Stimulated activated CD4-positive, alpha-beta T cell treated with anti-CD3 and anti-CD28 coated beads, Interleukin-4, amount 100 ng/mL, for 24 hours (primary cell): ENCODE results near the gene BEND4.
"Not testable (repeated sequence)": the region's sequence is repeated elsewhere in the genome, so short reads cannot be mapped to it uniquely, and the experiment has no call there.

ENCODE experiments used
- DNase-seq: peaks from one replicate; pipeline ENCODE4 v3.0.0-alpha.2; 2020

The BEND4 gene

DNA sequence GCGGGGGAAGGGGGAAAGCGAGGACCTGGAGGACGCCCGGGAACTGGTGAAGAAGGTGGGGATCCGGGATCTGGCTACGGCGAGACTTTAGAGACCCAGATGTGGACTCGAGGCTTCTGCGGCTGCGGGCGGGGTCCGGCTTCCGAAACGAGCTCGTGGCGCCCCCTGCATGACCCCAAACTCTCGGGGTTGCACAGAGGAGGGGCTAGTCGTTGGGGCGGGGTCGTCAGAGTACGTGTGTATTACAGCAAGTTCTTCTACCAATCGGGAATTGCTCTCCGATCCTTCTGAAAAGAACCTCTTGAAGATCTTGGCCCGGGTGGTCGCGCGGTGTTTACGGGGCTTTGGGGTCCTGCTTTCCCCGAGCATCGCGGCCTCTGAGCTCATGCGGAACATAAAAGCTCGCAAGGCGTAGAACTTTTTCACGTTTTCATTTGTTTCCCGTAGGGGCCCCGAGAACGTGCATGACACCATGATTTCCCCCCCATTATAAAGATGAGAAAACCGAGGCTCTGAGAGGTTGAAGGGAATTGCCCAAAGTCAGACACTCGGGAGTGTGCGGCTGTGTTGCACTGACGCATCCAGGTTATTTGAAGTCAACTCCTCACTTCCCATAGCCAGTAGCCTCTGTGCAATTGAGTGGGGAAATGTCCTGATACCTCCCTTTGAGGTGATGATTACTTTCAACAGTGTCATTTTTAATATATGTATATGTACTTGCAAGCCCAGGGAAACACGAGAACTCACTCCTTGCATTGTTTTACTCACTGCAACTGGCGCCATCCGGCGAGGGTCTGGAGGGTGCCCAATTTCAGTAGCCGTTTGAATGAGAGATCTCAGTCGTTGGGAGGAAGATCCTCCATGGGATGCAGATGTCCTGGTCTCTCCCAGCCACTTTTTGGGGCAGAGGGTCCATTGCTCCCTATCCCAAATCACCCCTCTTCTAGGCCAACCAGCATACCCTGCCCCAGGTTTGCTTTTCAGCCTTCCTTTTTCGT lies at the start of gene BEND4:
TSS of gene BEND4 (minus strand) at position 149 of the 998 bp plus-strand sequence. CDS start 512 bp downstream, outside the sequence.
- DNase-seq = no peak

DNA sequence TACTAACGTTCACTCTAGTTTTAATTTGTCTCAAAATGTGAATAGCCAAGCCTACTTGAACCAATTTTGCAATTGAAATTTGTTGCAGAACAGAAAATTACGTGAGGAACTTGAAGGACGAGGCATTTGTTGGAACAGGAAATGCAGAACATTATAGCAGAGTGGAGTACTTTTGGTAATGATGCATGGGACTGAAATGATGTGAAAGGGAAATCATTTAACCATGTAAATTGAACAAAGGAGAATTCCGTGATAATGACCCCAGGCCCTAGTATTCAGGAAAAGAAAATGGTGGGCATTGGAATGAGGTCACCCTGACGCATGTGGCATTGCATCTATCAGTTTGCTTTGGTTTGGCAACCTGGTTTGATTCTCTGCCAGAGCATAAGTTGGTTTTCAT lies 44.9 kb upstream of the BEND4 start:
- no peak for DNase-seq

DNA sequence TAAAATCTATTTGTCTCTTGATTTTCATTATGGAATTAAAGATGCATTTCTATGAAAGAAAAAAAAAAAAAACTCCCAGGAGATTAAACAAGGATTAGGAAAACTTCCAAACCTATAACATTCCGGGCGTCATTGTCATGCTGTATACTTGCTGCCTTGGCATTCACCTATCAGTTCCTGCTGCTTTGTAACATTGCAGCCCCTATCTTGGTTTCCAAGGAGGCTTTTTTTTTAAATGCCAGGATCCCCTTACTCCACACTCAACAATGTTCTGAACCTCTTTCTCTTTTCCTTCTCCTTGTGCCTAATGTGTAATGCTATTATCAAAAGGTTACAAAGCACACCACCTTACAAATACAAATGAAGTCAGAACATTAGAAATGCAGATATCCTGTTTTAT lies 20.5 kb upstream of the BEND4 start:
- no peak for DNase-seq

DNA sequence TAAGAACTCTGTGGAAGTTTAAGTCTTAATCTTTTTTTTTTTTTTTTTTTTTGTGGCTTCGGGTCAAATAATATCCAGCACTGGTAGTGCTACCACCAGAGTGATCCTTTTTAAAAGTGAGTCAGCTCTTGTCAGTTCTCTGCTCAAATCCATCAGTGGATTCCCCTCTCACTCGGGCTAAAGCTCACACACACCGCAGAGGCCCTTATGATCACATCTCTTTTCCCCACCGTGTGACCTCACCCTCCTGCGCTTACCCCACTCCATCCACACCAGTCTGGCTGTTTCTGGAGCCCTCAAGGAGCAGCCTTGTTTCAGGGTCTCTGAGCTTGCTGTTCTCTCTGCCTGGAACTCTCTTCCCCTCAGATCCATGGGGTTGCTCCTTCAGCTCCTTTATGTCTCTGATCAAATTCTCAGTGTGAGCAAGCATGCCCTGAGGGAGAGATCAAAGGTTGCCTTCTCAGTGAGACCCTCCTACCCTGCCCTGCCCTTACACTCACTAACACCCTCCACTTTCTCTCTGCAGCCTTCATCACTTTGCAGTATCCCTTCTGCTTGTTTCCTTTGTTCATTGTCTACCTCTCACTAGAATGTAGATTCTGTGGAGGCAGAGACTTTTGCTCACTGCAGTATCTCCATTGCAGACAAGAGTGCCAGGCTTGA lies 19.8 kb upstream of the BEND4 start:
- DNase-seq = no peak

DNA sequence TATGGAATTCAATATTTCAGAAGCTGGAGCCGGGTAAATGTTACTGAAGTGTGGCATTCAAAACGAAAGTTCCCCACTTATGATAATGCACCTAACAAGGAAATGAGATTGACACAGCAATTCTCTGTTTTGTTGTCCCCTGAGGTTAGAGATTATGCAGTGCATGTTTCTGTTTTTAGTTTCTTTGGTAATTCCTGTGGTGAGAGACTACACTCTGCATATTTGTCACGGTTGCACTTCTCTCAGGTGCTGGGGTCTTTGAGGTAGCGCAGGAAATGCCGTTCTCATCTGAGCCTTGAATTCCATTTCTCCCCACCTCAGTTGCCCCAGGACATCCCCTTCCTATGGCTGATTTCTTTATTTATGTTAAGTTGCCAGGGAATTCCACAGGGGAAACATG lies 15.3 kb upstream of the BEND4 start:
- no peak for DNase-seq

DNA sequence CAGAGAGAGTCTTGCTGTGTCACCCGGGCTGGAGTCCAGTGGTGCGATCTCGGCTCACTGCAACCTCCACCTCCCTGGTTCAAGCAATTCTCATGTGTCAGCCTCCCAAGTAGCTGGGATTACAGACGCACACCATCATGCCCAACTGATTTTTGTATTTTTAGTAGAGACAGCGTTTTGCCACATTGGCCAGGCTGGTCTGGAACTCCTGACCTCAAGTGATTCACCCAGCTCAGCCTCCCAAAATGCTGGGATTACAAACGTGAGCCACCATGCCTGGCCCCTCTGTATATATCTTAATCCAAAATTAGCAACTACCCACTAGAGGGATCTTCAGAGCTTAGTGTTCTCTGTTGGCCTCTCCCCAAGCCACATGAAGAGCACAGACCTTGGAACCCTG lies 13.7 kb upstream of the BEND4 start:
- not testable (repeated sequence) for DNase-seq

DNA sequence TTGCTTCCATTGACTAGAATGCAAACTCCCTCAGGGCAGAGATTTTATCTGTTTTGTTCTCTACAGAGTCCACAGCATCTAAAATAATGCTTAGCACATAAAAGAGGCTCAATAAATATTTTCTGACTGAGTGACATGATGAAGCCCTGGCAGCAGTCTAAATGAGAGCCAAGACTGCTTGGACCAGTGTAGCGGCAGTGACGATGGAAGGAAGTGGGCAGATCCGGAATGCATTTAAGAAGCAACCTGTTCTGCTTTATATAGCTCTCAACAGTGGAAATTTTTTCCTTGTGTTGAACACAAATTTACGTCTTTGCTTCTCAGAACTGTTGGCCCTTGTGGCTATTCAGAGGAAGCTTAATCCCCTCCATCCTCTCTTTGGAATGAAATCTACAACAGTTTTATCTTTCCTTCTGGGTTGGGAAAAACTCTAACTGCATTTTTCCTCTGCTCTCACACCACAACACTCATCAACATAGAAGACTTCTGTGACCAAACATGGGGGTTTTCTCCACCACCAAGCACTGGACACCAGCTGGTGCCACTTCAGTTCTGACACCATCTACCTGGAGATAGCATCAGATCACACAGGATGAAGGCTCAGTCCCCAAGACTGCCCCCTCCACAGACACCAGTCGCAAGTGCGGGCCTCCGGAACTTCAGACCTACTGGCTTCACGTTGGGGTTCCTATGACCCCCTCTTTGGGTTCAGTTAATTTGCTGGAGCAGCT lies 7.0 kb upstream of the BEND4 start:
- no peak for DNase-seq

DNA sequence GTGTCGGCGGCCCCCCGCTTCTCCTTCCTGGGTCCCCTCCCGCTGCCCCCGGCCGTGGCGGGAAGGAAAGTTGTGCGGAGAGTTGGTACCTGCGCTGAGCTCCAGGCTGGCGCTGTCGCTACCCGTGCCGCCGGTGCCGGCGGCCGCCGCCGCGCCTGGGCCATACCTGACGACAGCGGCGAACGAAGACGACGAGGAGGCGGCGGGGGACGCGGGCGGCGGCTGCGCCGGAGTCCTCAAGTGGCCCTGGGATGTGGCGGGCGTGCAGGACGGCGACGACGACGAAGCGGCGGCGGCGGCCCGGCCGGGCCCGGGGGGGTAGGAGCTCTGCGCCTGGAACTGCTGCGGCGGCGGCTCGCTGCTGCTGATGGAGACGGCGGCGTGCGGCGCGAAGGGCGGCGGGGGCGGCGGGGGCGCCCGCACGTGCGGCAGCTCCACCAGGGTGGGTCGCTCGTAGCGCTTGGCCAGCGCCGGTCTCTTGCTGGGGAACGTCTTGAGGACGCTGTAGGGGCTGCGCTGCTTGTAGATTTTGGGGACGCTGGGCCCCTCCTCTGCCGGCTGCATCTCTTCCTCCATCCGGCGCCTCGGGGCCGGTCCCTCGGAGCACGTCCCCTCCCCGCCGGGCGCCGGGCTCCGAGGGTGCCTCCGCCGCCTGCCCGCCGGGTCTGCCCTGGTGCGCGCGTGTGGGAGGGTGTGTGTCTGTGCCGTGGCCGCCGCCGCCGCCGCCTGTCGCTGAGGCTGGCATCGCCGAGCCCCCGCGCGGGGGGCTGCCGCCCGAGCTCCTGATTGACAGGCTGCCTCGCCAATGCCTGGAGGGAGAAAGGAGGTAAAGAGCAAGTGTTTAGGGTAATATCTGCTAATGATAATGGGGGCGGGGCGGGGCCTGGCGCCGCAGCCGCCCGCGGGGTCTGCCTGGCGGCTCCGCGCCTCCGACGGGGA lies 618 bp downstream of the BEND4 start:
- peak; percentile 9 for DNase-seq

DNA sequence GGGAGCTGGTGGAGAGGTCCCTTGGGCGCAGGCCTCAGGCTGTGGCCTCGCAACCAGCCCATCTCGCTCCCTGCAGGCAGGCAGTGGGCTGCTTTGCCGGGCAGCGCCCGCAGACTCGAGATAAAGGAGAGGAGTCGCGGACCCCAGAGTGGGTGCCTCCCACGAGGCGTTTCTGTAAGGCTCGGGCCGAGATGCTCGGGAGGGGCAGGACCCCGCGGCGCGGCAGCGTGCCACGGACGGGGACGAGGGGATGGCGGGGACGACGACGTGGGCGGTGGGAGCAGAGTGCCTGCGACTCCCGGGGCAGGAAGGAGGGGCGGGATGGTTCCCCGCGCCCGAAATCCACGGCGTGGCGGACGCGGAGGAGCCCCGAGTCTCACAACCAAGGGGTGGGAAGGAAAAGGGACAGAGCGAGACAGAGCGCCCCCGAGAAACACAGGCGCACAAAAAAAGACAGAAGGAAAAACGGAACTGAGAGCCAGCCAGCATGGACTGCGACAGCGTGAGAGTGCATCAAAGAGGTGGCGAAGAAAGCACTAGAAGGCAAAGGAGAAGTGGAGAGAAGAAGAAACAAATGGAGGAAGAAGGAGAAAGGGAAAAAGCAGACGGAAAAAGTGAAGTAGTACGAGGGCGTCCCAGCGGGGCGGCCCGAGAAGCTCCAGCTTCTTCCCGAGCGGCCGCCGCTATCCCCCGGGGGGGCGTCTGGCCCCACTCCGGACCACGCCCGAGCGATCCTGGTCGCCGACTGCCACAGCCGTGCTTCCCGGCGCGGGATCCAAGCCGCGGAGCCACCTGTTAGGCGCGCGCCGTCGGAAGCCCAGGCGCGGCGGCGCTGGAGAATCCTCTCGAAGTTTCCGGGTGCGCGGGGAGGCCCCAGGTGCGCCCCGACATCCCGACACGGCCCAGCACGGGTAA lies 1.5 kb downstream of the BEND4 start:
- DNase-seq = no peak

DNA sequence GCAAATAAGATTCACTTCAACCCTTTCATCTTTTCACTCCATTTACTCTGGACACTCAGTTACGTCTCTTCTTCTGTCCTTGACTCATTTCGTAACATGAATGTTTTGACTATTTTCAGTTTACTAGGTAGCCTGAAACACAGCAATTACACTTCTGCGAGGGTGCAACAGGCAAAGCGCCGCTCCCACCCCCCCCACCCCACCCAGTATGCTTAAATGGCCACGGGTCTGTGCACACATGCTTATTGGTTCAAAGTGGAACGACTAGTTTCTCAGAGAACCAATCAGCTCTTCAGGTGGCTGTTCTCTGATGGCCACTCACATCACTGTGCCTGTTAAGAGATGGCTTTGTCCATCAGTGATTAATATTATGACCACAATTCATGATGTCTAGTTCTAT lies 3.5 kb downstream of the BEND4 start:
- no peak for DNase-seq

DNA sequence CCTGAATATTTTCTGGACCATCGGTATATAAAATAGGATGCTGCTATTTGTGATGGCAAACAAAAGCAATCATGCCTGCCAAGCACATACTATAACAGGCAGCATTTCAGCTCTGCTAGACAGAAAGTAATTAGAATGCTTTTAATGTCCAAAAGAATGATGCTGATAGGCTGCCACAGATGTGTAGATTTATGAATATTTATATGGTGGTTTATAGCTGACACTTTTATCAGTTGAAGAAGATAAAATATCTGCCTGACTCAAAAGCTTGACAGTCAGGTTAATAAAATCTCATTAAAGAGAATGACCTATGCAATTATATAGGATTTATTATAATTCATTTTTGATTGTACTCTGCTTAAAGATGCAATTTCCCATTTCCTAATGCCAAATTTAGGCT lies 4.0 kb downstream of the BEND4 start:
- DNase-seq = no peak

DNA sequence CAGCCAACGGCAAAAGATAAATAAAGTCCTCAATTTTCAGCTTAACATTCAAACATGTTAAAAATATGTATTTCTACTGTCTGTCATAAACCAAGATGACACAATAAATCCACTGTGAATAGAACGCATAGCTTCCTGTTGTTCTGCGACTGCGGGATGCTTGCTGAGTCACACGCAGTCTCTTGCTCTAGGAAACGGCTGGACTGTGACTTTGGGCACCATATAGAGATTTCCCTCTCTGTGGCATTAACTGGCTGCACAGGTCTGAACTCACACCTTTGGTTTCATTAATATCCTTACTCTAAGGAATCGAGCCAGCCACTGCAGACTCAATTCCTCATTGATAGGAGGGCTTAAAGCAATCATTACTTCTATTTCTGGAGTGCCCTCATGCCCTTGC lies 8.4 kb downstream of the BEND4 start:
- DNase-seq = no peak

DNA sequence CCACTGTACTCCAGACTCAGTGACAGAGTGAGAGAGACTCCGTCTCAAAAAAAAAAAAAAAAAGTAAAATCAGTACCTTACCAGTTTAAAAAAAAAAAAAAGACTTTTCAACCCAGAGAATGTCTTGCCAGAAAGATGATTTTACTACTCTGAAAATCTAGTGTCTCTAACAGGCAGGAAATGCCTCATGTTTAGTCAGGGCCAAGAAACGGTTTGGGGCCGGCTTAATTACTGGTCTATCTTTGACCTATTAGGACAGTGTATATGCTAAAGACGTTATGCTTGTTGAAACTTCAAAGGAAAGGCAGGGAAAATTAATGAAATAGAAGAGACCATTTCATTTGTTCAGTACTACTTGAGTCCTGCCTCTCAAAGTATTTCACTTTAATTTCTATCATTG lies 9.9 kb downstream of the BEND4 start:
- DNase-seq = no peak

DNA sequence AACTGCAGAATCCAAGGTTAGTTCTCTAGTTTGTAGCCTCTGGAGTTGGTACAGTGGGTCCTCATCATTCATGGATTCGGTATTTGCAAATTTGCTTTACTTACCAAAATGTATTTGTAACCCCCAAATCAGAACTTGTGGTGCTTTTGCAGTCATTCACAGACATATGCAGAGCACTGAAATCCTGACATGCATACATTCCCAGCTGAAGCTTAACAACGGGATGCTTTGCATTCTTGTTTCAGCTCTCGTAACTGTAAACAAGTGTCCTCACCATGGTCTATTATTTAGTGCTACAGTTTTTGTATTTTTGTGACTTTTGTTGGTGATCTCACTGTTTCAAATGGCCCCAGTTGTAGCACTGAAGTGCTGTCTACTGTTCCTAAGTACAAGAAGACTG lies 16.1 kb downstream of the BEND4 start:
- DNase-seq = no peak

DNA sequence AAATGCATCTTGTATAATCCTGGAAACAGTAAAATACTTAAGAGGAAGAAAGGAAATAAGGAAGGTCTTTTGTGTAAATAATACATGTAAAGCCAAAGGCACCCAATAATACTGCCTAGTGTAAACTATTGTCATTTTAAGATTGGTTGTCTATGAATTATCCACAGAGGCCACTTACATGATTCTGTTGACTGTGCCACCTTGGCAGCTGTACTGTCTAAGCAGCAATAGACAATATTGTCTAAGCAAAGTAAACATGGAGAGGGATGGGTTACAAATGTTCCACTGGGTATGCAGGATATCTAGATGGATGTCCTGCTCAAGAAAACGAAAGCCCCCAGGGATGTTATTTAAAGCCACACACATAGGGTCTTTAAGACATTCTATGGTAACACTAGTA lies 19.4 kb downstream of the BEND4 start:
- no peak for DNase-seq

DNA sequence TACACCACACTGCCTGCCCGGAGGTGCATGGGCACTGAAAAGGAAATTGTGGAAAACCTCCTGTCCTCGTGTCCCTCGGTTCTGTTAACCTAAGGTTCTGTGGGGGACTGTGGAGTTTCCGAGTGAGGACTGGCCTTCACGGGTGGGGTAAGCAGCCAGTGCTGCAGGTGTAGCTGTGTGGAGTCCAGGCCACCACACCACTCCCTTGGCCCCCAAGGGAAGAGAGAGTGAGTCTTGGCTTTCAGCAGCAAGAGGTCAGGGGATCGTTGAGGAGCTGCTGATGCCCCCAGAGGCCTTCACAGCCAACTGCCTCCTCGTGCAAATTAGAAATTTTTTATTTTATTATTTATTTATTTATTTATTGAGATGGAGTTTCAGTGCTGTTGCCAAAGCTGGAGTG lies 20.4 kb downstream of the BEND4 start:
- no peak for DNase-seq

DNA sequence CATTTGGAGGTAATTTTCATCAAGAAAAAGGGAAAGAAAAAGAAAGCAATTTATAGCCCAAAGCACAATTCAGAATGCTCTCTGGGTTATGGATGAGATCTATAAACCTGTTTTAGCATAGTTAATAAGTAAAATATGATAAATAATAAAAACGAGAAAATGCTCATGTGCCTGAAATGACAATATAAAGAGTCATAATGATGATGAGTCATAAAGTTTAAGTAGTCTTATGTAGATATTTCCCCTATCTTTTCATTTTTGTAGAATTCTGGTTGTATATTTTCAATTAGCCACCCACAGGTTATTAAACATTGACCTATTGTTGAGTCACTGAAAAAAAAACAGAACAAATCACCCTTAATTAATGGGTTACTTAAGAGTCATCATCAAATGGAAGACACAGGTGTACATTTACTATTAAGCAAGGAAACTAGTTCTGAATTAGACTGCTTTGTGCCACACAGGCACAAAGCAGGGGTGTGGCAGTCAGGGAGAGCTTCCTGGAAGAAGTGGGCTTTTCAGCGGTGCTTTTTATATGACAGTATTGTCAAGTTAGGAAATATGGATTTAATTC lies 29.3 kb downstream of the BEND4 start:
- DNase-seq = no peak

DNA sequence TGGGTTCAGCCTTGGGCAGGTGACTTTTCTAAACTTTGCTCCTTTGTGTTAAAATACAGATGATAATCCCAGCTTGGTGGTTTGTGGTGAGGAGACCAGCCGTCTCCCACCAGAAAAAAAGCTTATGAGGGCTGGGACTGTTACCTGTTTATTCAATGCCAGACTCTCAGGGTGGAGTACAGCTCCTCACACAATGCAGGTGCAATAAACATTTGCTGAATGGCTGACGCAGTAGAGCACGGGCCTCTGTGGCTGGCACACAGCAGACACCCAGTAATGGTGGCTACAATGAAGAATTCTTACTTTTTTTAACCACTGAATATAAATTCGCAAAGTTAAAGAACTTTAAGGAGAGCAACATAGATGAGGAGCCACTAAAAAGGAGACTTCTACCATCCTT lies 30.2 kb downstream of the BEND4 start:
- DNase-seq = no peak

DNA sequence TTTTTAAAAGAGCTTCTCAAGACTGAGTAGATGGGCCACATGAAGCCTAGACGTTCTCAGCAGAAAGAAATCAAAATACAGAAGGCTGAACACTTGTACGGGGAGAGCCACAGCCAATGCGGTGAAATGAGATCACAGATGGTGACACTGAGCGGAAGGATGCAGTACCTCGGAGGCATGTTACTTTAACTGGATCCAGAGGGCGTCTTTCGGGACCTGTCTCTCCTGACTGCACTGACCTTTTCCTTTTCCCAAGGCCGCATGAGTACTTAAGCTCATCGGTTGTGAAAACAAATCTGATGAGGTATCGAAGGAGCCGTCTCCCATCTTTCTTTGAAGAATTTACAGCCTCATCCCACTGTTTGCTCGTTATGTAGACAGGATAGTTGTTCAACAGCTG lies 32.6 kb downstream of the BEND4 start:
- no peak for DNase-seq

DNA sequence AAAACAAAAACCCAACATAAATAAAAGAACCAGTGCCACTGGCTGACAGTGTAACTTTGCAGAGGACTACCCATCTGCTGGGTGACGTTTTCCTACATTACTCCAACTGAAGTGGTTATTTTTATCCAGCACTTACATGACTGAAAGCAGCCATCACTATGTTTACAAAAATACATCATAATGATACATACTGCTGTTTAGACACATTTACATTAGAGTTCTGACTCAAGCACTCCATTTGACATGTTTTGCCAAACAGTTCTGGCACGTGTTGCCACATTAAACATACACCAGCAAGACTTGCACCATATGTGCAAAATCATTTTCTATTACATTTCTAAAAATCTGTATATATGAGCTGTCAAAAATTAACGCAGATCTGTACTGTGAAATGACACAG lies 39.6 kb downstream of the BEND4 start:
- DNase-seq = no peak

DNA sequence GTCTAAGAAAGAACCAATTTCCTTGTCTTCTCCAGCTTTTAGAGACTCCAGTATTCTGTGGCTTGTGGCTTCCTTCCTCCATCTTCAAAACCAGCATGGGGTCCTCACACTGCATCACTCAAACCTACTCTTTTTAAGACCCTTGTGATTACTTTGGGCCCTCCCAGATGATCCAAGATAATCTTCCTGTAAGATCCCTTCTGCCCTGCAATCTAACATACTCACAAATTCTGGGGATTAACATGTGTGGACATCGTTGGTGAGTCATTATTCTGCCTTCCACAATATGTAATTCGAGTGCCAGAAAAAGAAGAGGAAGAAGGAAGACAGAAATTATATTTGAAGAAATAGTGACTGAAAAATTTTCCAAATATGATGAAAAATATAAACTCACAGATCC lies 47.9 kb downstream of the BEND4 start:
- no peak for DNase-seq
